Cardiac muscle cell (in vitro differentiated cells and primary cell): ENCODE results near the gene SNX33. TPM values are rescaled to one million over a fixed set of nuclear protein-coding genes. Genes with fewer than 3 reads are reported as not detected.
"Not testable (repeated sequence)": the region's sequence is repeated elsewhere in the genome, so short reads cannot be mapped to it uniquely, and the experiment has no call there.

Source experiments
- DNase-seq, 2 donors: peaks; one replicate each; pipeline versions ENCODE4 v3.0.0 to v3.0.0-alpha.2; 2010 to 2017; ENCODE audit warnings: low read depth in 1 of 2, low spot score in 1 of 2
- H3K27ac ChIP-seq: fragments of 200-600 bp; sonication (generic); 2 replicates; pipeline ENCODE4 v1.5.1; 2016
- H3K27me3 ChIP-seq: fragments of 200-600 bp; sonication (generic); 2 replicates; pipeline ENCODE4 v1.6.0; 2016; ENCODE audit warnings: control low read depth
- H3K36me3 ChIP-seq: fragments of 200-600 bp; sonication (generic); 2 replicates; pipeline ENCODE4 v1.5.1; 2016; ENCODE audit warnings: control low read depth
- H3K4me1 ChIP-seq: fragments of 200-600 bp; sonication (generic); 2 replicates; pipeline ENCODE4 v1.8.1; 2017; ENCODE audit warnings: low read depth, mild to moderate bottlenecking, mixed run types
- H3K4me3 ChIP-seq: fragments of 200-600 bp; sonication (generic); 2 replicates; pipeline ENCODE4 v1.5.1; 2016; ENCODE audit warnings: mild to moderate bottlenecking
- H3K9me3 ChIP-seq: fragments of 200-600 bp; sonication (generic); 2 replicates; pipeline ENCODE4 v1.5.1; 2017; ENCODE audit warnings: low read depth, mild to moderate bottlenecking, control low read depth
- CTCF ChIP-seq: IDR thresholded peaks from 2 replicates; pipeline ENCODE4 v1.5.1; 2012; ENCODE audit warnings: low read depth, mild to moderate bottlenecking, low read length
- polyA plus RNA-seq: library from polyadenylated mRNA; unstranded; fragments of >200 nt; fragmentation: Nextera tagmentation; extraction: Ambion mirVana; gene quantifications from 2 replicates; pipeline ENCODE4 v1.2.1, GENCODE V29; 2016
- total RNA-seq: library from RNA; depleted of rRNA; stranded (reverse); fragments of >200 nt; gene quantifications from 2 replicates; pipeline ENCODE4 v1.2.3, GENCODE V29; 2016

SNX33 gene
- total and polyA plus RNA-seq, 2 experiments from 2014 or later: 9.5 to 17.1 TPM

DNA sequence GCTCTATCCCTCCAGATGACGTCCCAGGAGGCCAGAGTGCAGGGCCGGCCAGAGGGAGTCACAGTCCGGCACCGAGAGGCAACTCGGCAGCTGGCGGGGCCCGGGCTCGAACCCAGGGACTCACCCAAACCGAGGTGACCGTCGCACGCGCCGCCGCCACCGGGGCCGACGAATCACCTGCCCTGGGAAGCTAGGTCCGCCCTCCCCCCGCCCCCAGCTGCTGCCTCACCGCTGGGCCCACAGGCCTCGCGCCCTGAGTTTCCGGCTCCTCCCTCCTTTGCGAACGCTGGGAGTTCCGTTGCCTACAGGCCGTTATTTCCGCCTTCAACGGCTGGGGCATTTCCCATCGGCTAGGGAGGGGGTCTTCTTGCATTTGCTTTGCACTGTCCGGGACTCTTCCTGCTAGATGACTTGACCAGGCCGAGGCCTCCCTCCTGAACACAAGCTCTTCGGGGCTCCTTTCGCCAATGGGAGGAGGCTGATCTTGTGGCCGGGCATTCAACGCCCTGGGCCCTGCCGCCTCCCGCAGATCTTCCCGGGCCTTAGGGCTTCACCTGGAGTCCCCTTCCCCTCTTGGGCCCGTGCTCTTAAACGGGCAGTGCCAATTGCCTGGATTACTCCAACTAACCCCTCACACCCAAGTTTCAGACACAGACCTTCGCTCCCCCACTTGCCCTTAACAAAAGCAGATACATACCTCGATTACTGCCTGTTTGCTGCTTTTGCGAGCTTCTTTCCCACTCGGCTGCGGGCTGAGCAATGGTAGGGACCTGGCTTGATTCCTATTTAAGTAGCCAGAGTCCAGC is 22.0 kb upstream of the SNX33 start, which contains the start of gene SNUPN:
Gene SNUPN (minus strand): TSS at position 184 of the 806 bp plus-strand sequence. CDS start 4,674 bp downstream, outside the sequence.
- Histone ChIP-seq H3K27me3 (no peaks in the 10 kb centered on the region), H3K4me3 (peak within 1 kb of the TSS; percentile 90), H3K36me3 (no peaks in the 10 kb centered on the region), H3K4me1 (no peaks in the 10 kb centered on the region), H3K9me3 (no peaks in the 10 kb centered on the region), H3K27ac (peak within 1 kb of the TSS; percentile 92)
- peak; percentile 95 to 96 for DNase-seq
- no peak for TF ChIP-seq CTCF

GRCh38 chr15:75631935-75632334 is 15.8 kb upstream of the SNX33 start:
- TF ChIP-seq CTCF: no peak
- Histone ChIP-seq H3K4me1 (no peaks in the 10 kb centered on the region), H3K27me3 (no peaks in the 10 kb centered on the region), H3K27ac (no peak overlapping the region), H3K36me3 (no peaks in the 10 kb centered on the region), H3K4me3 (no peak overlapping the region), H3K9me3 (no peaks in the 10 kb centered on the region)
- DNase-seq: no peak

DNA sequence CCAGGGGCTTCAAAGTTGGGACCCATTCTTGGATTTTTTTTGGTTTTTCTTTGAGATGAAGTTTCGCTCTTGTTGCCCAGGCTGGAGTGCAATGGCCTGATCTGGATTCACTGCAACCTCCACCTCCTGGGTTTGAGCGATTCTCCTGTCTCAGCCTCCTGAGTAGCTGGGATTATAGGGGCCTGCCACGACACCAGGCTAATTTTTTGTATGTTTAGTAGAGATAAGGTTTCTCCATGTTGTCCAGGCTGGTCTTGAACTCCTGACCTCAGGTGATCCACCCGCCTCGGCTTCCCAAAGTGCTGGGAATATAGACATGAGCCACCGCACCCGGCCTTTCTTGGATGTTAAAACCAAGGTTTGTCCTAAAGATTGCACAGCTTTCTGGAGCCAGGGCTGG is 13.8 kb upstream of the SNX33 start:
- not testable (repeated sequence) for H3K36me3 ChIP-seq, H3K4me1 ChIP-seq, H3K9me3 ChIP-seq, H3K4me3 ChIP-seq, H3K27me3 ChIP-seq, DNase-seq
- H3K27ac ChIP-seq: peak overlapping the region; percentile 10

DNA sequence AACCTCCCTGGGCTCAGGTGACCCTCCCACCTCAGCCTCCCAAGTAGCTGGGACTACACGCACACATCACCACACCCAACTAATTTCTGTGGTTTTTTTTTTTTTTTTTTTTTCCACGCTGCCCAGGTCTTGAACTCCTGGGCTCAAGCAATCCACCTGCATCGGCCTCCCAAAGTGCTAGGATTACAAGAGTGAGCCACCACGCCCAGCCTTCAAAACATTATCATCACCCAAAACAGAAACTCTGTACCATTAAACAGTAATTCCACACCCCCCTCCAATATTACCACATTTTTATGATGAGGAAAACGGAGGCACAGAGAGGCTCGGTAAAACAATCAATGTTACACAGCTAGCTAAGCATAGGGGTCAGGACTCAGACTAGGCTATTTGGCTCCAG is 11.7 kb upstream of the SNX33 start:
- H3K9me3 ChIP-seq: no peaks in the 10 kb centered on the region
- no peaks in the 10 kb centered on the region for H3K27me3 ChIP-seq
- no peak overlapping the region for H3K27ac ChIP-seq
- no peak overlapping the region for H3K4me3 ChIP-seq
- H3K4me1 ChIP-seq: no peaks in the 10 kb centered on the region
- no peak for TF ChIP-seq CTCF
- H3K36me3 ChIP-seq: no peaks in the 10 kb centered on the region
- DNase-seq: no peak

DNA sequence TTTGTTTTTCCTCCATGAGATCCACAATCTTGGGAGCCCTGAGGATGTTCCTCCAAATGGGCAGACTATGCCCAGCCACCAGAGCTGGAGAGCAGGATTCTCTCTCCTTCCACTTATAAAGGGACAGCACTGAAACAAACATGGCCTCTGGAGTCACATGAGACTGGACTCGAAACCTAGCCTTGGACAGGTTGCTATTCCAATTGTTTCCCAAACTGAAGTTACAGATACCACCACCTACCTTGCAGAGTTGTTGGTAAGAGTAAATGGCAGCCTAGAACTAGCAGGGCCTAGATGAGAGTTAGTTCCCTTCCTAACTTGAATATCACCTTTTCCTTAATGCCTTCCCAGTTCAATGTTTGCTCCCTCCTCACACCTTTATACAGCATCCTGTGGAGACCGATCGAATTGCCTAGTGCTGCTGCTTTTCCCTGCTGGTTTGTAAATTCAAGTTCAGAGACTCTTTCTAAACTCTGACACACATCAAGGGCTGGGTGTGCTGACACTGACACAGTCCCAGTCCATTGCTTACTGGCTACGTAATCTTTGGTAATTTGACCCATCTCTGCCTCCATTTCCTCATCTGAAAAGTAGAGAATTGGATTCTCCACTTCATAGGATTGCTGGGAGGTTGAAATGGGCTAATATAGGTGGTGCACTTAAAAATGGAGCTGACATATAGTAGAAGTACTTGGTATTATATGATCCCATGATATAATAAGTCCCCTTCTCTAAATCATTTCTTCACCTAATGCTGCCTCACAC is 10.3 kb upstream of the SNX33 start:
- H3K4me3 ChIP-seq: no peak overlapping the region
- no peaks in the 10 kb centered on the region for H3K36me3 ChIP-seq
- no peak for TF ChIP-seq CTCF
- H3K27ac ChIP-seq: no peak overlapping the region
- H3K4me1 ChIP-seq: no peaks in the 10 kb centered on the region
- DNase-seq: no peak
- no peaks in the 10 kb centered on the region for H3K27me3 ChIP-seq
- H3K9me3 ChIP-seq: no peaks in the 10 kb centered on the region
